ENCODE data around the gene ELAVL1. TPM values are rescaled to one million over a fixed set of nuclear protein-coding genes. Genes with fewer than 3 reads are reported as not detected.

Gene ELAVL1
- total and polyA plus RNA-seq, 2 of the 13 experiments (the other 11 are each of a cell fraction or from before 2014, with no cell fraction given) = 27.9 to 38.4 TPM

DNA sequence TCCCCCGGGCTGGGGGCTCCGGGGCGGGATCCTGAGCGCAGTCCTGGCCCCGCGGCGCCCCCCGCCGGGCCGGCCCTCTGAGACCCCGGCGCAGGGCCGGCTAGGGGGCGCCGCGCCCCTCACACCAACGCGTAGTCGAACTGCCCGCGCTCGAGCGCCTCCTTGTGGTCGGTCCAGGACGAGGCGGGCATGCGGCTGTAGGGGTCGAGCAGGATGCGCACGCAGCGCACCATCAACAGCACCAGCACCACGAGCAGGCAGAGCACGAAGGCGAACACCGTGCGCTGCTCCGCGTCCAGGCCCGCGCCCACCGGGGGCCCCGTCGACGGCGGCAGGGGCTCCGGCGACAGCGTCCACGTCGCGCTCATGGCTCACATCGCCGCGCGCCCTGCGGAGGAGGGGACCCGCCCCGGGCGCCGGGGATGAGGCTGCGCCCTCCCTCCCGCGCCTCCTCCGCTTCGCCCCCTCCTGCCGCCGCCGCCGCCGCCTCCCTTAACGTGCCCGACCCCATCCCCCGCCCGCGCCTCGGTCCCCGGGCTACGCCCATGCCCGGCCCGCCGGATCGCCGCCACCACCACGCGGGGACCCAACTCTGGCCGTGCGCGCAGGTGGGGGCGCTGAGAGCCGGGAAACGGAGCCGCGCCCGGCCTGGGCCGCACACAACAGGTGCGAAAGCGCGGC is 80.1 kb downstream of the ELAVL1 start (continued):
- TF ChIP-seq, protein P1, sequence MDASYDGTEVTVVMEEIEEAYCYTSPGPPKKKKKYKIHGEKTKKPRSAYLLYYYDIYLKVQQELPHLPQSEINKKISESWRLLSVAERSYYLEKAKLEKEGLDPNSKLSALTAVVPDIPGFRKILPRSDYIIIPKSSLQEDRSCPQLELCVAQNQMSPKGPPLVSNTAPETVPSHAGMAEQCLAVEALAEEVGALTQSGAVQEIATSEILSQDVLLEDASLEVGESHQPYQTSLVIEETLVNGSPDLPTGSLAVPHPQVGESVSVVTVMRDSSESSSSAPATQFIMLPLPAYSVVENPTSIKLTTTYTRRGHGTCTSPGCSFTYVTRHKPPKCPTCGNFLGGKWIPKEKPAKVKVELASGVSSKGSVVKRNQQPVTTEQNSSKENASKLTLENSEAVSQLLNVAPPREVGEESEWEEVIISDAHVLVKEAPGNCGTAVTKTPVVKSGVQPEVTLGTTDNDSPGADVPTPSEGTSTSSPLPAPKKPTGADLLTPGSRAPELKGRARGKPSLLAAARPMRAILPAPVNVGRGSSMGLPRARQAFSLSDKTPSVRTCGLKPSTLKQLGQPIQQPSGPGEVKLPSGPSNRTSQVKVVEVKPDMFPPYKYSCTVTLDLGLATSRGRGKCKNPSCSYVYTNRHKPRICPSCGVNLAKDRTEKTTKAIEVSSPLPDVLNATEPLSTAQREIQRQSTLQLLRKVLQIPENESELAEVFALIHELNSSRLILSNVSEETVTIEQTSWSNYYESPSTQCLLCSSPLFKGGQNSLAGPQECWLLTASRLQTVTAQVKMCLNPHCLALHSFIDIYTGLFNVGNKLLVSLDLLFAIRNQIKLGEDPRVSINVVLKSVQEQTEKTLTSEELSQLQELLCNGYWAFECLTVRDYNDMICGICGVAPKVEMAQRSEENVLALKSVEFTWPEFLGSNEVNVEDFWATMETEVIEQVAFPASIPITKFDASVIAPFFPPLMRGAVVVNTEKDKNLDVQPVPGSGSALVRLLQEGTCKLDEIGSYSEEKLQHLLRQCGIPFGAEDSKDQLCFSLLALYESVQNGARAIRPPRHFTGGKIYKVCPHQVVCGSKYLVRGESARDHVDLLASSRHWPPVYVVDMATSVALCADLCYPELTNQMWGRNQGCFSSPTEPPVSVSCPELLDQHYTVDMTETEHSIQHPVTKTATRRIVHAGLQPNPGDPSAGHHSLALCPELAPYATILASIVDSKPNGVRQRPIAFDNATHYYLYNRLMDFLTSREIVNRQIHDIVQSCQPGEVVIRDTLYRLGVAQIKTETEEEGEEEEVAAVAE (CRISPR knock-in tag; IDR thresholded peaks at IDR 0.05; ENCODE audit: borderline replicate concordance) = no peak
- TF ChIP-seq NR1H2 (CRISPR knock-in tag; IDR thresholded peaks at IDR 0.05; ENCODE audit: borderline replicate concordance, low read depth) = peak; percentile 92; the same call in 1 of the 2 replicates
- TF ChIP-seq HNRNPLL (IDR thresholded peaks at IDR 0.05; ENCODE audit: low read depth, low read length, poor library complexity, severe bottlenecking) = peak; percentile 83
- TF ChIP-seq EZH2 (conservative IDR thresholded peaks at IDR 0.05; ENCODE audit: low read depth, low read length) = no peak
- TF ChIP-seq POLR2A (IDR thresholded peaks at IDR 0.05; ENCODE audit: insufficient read depth in 1 of 2, low read depth in 2 of 2, low read length in 2 of 2) = no peak
- TF ChIP-seq, protein P2, sequence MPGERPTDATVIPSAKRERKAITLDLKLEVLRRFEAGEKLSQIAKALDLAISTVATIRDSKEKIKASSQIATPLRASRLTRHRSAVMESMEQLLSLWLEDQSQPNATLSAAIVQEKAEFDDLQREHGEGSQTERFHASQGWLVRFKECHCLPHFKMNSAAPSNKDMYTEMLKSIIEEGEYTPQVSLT (CRISPR knock-in tag; IDR thresholded peaks at IDR 0.05; ENCODE audit: borderline replicate concordance, low read depth) = no peak
- TF ChIP-seq ZKSCAN8 (CRISPR knock-in tag; IDR thresholded peaks at IDR 0.05; ENCODE audit: borderline replicate concordance) = no peak
- TF ChIP-seq FOXA1 (IDR thresholded peaks at IDR 0.05) = no peak
- TF ChIP-seq FOXA1 (CRISPR knock-in tag; IDR thresholded peaks at IDR 0.05) = peak; percentile 40
- TF ChIP-seq, protein P3, sequence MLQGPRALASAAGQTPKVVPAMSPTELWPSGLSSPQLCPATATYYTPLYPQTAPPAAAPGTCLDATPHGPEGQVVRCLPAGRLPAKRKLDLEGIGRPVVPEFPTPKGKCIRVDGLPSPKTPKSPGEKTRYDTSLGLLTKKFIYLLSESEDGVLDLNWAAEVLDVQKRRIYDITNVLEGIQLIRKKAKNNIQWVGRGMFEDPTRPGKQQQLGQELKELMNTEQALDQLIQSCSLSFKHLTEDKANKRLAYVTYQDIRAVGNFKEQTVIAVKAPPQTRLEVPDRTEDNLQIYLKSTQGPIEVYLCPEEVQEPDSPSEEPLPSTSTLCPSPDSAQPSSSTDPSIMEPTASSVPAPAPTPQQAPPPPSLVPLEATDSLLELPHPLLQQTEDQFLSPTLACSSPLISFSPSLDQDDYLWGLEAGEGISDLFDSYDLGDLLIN (CRISPR knock-in tag; IDR thresholded peaks at IDR 0.05; ENCODE audit: borderline replicate concordance) = no peak
- peak; percentile 87 for TF ChIP-seq KDM2A (CRISPR knock-in tag; IDR thresholded peaks at IDR 0.05; ENCODE audit: borderline replicate concordance, low read depth)
- no peak for TF ChIP-seq JUNB (CRISPR knock-in tag; IDR thresholded peaks at IDR 0.05; ENCODE audit: borderline replicate concordance)
- peak; percentile 37; the same call in 1 of the 2 replicates for TF ChIP-seq ZNF629 (CRISPR knock-in tag; conservative IDR thresholded peaks at IDR 0.05)
- TF ChIP-seq, protein P4, sequence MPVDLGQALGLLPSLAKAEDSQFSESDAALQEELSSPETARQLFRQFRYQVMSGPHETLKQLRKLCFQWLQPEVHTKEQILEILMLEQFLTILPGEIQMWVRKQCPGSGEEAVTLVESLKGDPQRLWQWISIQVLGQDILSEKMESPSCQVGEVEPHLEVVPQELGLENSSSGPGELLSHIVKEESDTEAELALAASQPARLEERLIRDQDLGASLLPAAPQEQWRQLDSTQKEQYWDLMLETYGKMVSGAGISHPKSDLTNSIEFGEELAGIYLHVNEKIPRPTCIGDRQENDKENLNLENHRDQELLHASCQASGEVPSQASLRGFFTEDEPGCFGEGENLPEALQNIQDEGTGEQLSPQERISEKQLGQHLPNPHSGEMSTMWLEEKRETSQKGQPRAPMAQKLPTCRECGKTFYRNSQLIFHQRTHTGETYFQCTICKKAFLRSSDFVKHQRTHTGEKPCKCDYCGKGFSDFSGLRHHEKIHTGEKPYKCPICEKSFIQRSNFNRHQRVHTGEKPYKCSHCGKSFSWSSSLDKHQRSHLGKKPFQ (CRISPR knock-in tag; IDR thresholded peaks at IDR 0.05; ENCODE audit: insufficient replicate concordance) = no peak
- peak; percentile 71; the same call in 1 of the 2 replicates for TF ChIP-seq STAT5B (CRISPR knock-in tag; IDR thresholded peaks at IDR 0.05)
- TF ChIP-seq U2AF1 (optimal IDR thresholded peaks at IDR 0.05; ENCODE audit: low read depth, low read length) = no peak
- TF ChIP-seq ZNF34 (CRISPR knock-in tag; IDR thresholded peaks at IDR 0.05; ENCODE audit: borderline replicate concordance) = no peak
- peak; percentile 85 for TF ChIP-seq ZNF724P (CRISPR knock-in tag; IDR thresholded peaks at IDR 0.05; ENCODE audit: borderline replicate concordance)
- no peak for TF ChIP-seq POGZ (CRISPR knock-in tag; IDR thresholded peaks at IDR 0.05)
- TF ChIP-seq, protein P5, sequence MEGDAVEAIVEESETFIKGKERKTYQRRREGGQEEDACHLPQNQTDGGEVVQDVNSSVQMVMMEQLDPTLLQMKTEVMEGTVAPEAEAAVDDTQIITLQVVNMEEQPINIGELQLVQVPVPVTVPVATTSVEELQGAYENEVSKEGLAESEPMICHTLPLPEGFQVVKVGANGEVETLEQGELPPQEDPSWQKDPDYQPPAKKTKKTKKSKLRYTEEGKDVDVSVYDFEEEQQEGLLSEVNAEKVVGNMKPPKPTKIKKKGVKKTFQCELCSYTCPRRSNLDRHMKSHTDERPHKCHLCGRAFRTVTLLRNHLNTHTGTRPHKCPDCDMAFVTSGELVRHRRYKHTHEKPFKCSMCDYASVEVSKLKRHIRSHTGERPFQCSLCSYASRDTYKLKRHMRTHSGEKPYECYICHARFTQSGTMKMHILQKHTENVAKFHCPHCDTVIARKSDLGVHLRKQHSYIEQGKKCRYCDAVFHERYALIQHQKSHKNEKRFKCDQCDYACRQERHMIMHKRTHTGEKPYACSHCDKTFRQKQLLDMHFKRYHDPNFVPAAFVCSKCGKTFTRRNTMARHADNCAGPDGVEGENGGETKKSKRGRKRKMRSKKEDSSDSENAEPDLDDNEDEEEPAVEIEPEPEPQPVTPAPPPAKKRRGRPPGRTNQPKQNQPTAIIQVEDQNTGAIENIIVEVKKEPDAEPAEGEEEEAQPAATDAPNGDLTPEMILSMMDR (CRISPR knock-in tag; IDR thresholded peaks at IDR 0.05) = peak; percentile 93
